Epidermal melanocyte (primary cell): ENCODE measurements around the gene TMEM120B.
"Not testable (repeated sequence)": the region's sequence is repeated elsewhere in the genome, so short reads cannot be mapped to it uniquely, and the experiment has no call there.

Source experiments
- DNase-seq: peaks from one replicate; pipeline ENCODE4 v3.0.0; 2011; ENCODE audit warnings: low spot score; ENCODE audit not compliant: insufficient read length

The TMEM120B gene

GRCh38 chr12:121773011-121773777, 60.6 kb downstream of the TMEM120B start:
- DNase-seq: peak; percentile 68

DNA sequence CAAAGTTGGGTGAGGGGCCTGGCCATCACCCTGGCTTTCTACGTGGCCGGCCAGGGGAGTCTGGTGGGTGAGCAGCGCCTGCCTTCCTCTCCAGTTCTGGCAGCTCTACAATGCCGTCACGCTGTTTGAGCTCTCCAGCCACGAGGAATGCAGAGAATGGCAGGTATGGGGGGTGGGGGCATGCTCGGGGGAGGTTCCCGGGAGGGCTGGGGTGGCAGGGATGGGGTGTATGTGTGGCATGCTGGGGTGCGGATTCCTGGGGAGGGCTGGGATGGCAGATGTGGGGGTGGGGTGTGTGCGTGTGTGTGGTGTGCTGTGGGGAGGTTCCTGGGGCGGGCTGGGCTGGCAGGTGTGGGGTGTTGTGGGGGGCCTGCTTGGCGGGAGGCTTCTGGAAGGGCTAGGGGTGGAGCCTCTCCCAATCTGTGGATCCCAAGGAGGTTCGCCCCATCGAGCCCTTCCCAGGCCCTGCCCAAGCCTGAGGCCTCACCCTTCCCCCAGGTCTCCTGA, 62.5 kb downstream of the TMEM120B start:
- DNase-seq: no peak

DNA sequence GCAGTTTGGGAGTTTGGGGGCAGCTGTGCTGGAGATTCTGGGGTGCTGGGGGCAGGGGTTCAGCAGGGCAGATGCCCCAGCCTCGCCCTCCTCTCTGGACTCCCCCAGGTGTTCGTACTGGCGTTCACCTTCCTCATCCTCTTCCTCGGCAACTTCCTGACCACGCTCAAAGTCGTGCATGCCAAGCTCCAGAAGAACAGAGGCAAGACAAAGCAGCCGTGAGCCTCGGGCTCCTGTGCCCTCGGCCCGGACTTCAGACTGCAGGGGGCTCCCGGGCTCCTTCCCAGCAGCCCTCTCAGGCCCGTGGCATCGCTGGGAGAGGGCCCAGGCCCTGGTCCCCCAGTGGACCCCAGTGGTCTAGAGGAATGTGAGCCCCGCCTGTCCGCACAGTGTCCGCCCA, 62.9 kb downstream of the TMEM120B start:
- DNase-seq: no peak

GRCh38 chr12:121776190-121777098, 63.9 kb downstream of the TMEM120B start:
- DNase-seq: peak; percentile 87

GRCh38 chr12:121778567-121779421, 66.2 kb downstream of the TMEM120B start:
- no peak for DNase-seq

- no peak for DNase-seq
These were observed 66.9 kb downstream of the TMEM120B start for GRCh38 chr12:121779422-121779895.

DNA sequence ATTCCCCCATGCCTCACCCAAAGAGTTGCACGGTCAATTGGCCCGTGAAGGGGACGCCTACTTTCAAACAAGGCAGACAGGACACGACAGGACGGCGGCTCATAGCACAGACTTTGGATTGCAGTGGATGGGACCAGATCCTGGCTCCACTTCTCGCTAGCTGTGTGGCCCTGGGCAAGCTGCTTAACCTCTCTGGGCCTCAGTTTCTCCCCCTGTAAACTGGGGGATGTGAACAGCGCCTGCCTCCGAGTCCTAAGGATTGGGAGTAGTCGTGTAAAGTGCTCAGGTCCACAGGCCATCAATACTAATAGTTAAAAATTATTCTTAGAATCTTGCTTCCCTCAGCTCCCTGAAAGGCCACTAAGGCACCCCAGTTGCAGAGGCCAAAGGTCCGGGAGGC, 67.9 kb downstream of the TMEM120B start:
- DNase-seq: no peak

GRCh38 chr12:121781484-121781997, 69.0 kb downstream of the TMEM120B start:
- DNase-seq: no peak

GRCh38 chr12:121781998-121782979, 69.7 kb downstream of the TMEM120B start:
- no peak for DNase-seq

GRCh38 chr12:121783766-121784165, 71.2 kb downstream of the TMEM120B start:
- DNase-seq: no peak

GRCh38 chr12:121784460-121784859, 71.9 kb downstream of the TMEM120B start:
- DNase-seq: no peak

DNA sequence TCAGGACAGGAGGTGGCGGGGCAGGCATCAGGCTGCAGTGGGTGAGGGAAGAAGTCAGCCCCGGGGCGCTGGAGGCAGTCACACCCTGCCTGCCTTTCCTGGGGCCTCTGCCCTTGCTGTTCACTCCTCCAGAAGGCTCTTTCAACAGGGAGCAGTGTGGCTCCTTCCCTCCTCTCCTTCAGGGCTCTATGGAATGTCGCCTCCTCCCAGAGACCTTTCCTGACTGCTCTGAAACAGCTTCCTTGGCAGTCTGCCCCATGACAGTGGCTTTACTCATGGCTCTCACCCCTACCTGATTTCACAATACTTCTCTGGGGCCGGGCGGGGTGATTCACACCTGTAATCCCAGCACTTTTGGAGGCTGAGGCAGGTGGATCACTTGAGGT, 73.9 kb downstream of the TMEM120B start:
- DNase-seq: no peak

- DNase-seq: no peak
These were observed 74.8 kb downstream of the TMEM120B start for GRCh38 chr12:121787063-121788025.

GRCh38 chr12:121788176-121788818, 75.7 kb downstream of the TMEM120B start:
- no peak for DNase-seq

GRCh38 chr12:121789233-121789781, 76.8 kb downstream of the TMEM120B start:
- DNase-seq: no peak

DNA sequence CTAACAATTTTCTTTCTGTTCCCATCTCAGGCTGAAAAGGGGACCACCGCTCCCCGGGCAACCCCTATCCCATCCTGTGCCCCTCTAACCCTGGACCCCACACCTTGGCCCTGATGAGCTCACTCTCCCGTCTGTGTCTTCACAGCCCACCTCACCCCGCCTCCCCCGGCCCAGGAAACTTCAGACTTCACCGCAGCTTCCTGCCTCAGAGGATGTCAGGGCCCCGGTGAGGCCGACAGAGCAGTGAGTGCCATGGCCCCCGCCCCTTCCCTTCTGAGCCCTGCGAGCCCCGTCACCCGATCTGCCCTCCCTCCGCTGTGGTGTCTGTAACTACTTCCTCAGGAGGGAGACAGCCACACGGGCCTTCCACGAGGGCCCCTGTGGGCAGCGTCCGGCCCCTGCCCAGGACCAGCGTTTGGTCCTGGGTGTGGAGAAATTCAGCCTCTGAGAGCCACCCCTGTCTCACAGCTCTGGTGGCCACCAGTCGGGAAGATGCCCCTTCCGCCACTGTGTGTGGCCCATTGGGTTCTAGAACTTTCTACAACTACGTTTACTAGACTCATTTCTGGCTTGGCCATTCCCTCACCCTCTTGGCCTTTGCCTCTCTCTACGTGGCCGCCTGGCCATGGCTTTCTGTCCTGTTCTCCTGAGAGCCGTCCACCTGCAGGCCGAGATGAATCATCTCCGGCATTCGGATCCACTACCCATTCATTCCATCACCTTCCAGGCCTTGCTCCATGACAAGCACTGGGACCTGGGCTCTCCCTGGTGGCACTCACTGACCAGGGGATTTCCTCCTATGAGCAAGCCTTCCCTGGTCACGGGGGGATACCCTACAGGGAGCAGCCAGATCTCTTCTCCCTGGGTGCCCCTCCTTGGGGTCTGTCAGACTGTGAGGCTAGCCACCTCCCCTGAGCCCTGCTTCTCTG, 77.5 kb downstream of the TMEM120B start:
- no peak for DNase-seq

DNA sequence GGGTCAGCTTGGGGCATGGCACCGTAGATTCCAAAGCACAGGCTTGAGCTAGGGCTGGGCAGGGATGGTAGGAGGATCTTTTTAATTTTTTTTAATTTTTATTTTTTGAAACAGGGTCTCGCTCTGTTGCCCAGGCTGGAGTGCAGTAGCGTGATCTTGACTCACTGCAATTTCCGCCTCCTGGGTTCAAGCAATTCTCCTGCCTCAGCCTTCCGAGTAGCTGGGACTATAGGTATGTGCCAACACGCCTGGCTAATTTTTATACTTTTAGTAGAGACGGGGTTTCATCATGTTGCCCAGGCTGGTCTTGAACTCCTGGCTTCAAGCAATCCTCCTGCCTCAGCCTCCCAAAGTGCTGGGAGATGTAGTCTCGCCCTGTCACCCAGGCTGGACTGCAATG, 78.2 kb downstream of the TMEM120B start:
- DNase-seq: not testable (repeated sequence)
